Measurements from ENCODE around the gene MAP1LC3B2.

MAP1LC3B2 gene

GRCh38 chr12:116597886-116598285 is 38.7 kb downstream of the MAP1LC3B2 start:
- TF ChIP-seq CTCF (IDR thresholded peaks at IDR 0.05; ENCODE audit: low read depth, low read length) = no peak
- H3K4me3 ChIP-seq (replicated peaks in 1 of 2; ENCODE audit: low read depth in 2 of 2, low read length in 2 of 2) = no peak overlapping the region
- DNase-seq (ENCODE audit: low read depth in 2 of 2) = no peak

GRCh38 chr12:116598311-116599284 is 39.4 kb downstream of the MAP1LC3B2 start:
- H3K4me3 ChIP-seq (replicated peaks in 1 of 2; ENCODE audit: low read depth in 2 of 2, low read length in 2 of 2) = no peak overlapping the region
- DNase-seq (ENCODE audit: low read depth in 2 of 2) = no peak
- no peak for TF ChIP-seq CTCF (IDR thresholded peaks at IDR 0.05; ENCODE audit: low read depth, low read length)

- peak; percentile 75 to 91 for DNase-seq (ENCODE audit: low read depth in 2 of 2)
- H3K4me3 ChIP-seq (replicated peaks in 1 of 2; ENCODE audit: low read depth in 2 of 2, low read length in 2 of 2) = peak overlapping the region; percentile 9 to 39
- TF ChIP-seq CTCF (IDR thresholded peaks at IDR 0.05; ENCODE audit: low read depth, low read length) = peak; percentile 71
Measured at GRCh38 chr12:116599285-116600136, 40.3 kb downstream of the MAP1LC3B2 start.

GRCh38 chr12:116600959-116601918 is 42.1 kb downstream of the MAP1LC3B2 start:
- H3K4me3 ChIP-seq (replicated peaks in 1 of 2; ENCODE audit: low read depth in 2 of 2, low read length in 2 of 2) = no peak overlapping the region
- DNase-seq (ENCODE audit: low read depth in 2 of 2) = peak; percentile 18 to 73
- TF ChIP-seq CTCF (IDR thresholded peaks at IDR 0.05; ENCODE audit: low read depth, low read length) = no peak

GRCh38 chr12:116601933-116602810 is 43.0 kb downstream of the MAP1LC3B2 start:
- DNase-seq (ENCODE audit: low read depth in 2 of 2) = peak; percentile 43 to 66

More at GRCh38 chr12:116601933-116602810, 43.0 kb downstream of the MAP1LC3B2 start:
- no peak for TF ChIP-seq CTCF (IDR thresholded peaks at IDR 0.05; ENCODE audit: low read depth, low read length)
- no peak overlapping the region for H3K4me3 ChIP-seq (replicated peaks in 1 of 2; ENCODE audit: low read depth in 2 of 2, low read length in 2 of 2)

All from cardiac fibroblast (primary cell).